Measurements from ENCODE around the gene AGBL1. TPM values are rescaled to one million over a fixed set of nuclear protein-coding genes. Genes with fewer than 3 reads are reported as not detected.

The AGBL1 gene
- total RNA-seq, 6 experiments from 2014 or later: not detected

- ATAC-seq (no peak), DNase-seq (no peak)
- Histone ChIP-seq H3K9me3 (no peaks in the 10 kb centered on the region), H3K36me3 (no peaks in the 10 kb centered on the region), H3K27me3 (no peaks in the 10 kb centered on the region), H3K4me3 (no peak overlapping the region), H3K4me1 (no peaks in the 10 kb centered on the region), H3K27ac (no peak overlapping the region)
- intact Hi-C loops (cut with DNase I): no loop called here
- TF ChIP-seq POLR2A (IDR thresholded peaks at IDR 0.05) (no peak), CTCF (IDR thresholded peaks at IDR 0.05) (no peak)
- 68% methylated on average over 3 of the region's 3 CpGs for WGBS (ENCODE audit: insufficient coverage, low coverage, low lambda C conversion rate, missing lambda C conversion rate)
Observed at GRCh38 chr15:86609275-86609674, 529.6 kb downstream of the AGBL1 start.

- 33% methylated on average over 2 of the region's 2 CpGs for WGBS (ENCODE audit: insufficient coverage, low coverage, low lambda C conversion rate, missing lambda C conversion rate)
- H3K4me1 ChIP-seq: no peaks in the 10 kb centered on the region
- H3K36me3 ChIP-seq: no peaks in the 10 kb centered on the region
- TF ChIP-seq CTCF (IDR thresholded peaks at IDR 0.05) (no peak), POLR2A (IDR thresholded peaks at IDR 0.05) (no peak)
- ATAC-seq: no peak
- DNase-seq: no peak
- H3K9me3 ChIP-seq: no peaks in the 10 kb centered on the region
- intact Hi-C loops (cut with DNase I): no loop called here
- H3K27me3 ChIP-seq: no peaks in the 10 kb centered on the region
- no peak overlapping the region for H3K27ac ChIP-seq
- no peak overlapping the region for H3K4me3 ChIP-seq
Observed at GRCh38 chr15:86610038-86610437, 530.4 kb downstream of the AGBL1 start.

- DNase-seq (no peak), ATAC-seq (no peak)
- Histone ChIP-seq H3K36me3 (no peaks in the 10 kb centered on the region), H3K9me3 (no peaks in the 10 kb centered on the region), H3K27ac (no peak overlapping the region), H3K27me3 (no peaks in the 10 kb centered on the region), H3K4me3 (no peak overlapping the region), H3K4me1 (no peaks in the 10 kb centered on the region)
- TF ChIP-seq POLR2A (IDR thresholded peaks at IDR 0.05) (no peak), CTCF (IDR thresholded peaks at IDR 0.05) (no peak)
- intact Hi-C loops (cut with DNase I): no loop called here
- WGBS (ENCODE audit: insufficient coverage, low coverage, low lambda C conversion rate, missing lambda C conversion rate): 37% methylated on average over 2 of the region's 2 CpGs
Observed at GRCh38 chr15:86611417-86612040, 531.9 kb downstream of the AGBL1 start.

GRCh38 chr15:86615411-86615810 lies 535.7 kb downstream of the AGBL1 start:
- ATAC-seq: no peak
- Histone ChIP-seq H3K9me3 (no peaks in the 10 kb centered on the region), H3K4me3 (no peak overlapping the region), H3K27ac (no peak overlapping the region), H3K36me3 (no peaks in the 10 kb centered on the region), H3K27me3 (no peaks in the 10 kb centered on the region), H3K4me1 (no peaks in the 10 kb centered on the region)
- TF ChIP-seq POLR2A (IDR thresholded peaks at IDR 0.05): no peak
- TF ChIP-seq CTCF (IDR thresholded peaks at IDR 0.05): no peak
- intact Hi-C loops (cut with DNase I): no loop called here
- no peak for DNase-seq
- WGBS (ENCODE audit: insufficient coverage, low coverage, low lambda C conversion rate, missing lambda C conversion rate): 79% methylated on average over 3 of the region's 3 CpGs

GRCh38 chr15:86615816-86616215 lies 536.1 kb downstream of the AGBL1 start:
- ATAC-seq: no peak
- no peak for DNase-seq
- TF ChIP-seq CTCF (IDR thresholded peaks at IDR 0.05) (no peak), POLR2A (IDR thresholded peaks at IDR 0.05) (no peak)
- intact Hi-C loops (cut with DNase I): no loop called here
- Histone ChIP-seq H3K36me3 (no peaks in the 10 kb centered on the region), H3K27me3 (no peaks in the 10 kb centered on the region), H3K9me3 (no peaks in the 10 kb centered on the region), H3K4me1 (no peaks in the 10 kb centered on the region), H3K27ac (no peak overlapping the region), H3K4me3 (no peak overlapping the region)
- 71% methylated on average over 3 of the region's 3 CpGs for WGBS (ENCODE audit: insufficient coverage, low coverage, low lambda C conversion rate, missing lambda C conversion rate)

Measured in right lobe of liver (tissue), 6 donors.